ENCODE data around the gene TOMM34.

TOMM34 gene, protein sequence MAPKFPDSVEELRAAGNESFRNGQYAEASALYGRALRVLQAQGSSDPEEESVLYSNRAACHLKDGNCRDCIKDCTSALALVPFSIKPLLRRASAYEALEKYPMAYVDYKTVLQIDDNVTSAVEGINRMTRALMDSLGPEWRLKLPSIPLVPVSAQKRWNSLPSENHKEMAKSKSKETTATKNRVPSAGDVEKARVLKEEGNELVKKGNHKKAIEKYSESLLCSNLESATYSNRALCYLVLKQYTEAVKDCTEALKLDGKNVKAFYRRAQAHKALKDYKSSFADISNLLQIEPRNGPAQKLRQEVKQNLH
- total RNA-seq: 9.2 to 10.3 (median 9.6) reads per million in 3 donors

DNA sequence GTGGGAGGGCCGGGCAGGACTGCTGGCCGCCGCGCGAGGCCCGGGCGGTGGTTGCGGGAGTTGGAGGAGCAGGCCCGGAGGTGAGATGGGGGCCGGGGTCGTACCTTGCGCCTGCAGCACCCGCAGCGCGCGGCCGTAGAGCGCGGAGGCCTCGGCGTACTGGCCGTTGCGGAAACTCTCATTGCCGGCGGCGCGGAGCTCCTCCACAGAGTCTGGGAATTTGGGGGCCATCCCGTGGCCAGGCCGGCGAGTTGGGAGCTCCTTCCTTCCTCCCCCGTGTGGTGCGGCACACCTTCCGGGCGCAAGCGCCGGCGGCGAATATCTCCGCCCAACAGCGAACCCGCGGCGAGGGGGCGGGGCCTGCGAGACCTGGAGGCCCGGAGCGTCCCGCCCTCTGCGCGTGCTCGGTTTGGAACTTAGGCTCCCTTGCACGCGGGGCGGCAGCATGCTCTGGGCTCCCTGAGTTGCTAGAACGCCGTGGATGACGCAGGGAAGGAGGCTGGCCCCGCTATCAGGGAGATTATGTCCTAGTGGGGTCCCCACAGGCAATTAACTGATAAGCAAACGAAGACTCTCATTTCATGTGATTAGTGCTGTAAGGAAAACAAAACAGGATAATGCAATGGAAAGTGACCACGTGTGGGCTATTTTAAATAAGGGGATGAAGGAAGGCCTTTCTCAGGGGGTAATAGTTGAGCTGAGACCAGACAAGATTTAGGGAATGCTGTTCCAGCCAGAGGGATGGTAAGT lies at the start of gene TOMM34:
TSS of gene TOMM34 (minus strand) at position 295 of the 750 bp plus-strand sequence. CDS start at position 231, 64 bp downstream.
- Histone ChIP-seq H3K27me3 (replicated peaks; ENCODE audit: control insufficient read depth, insufficient read depth, low read length, poor library complexity, severe bottlenecking) (no peaks in the 10 kb centered on the region), H3K36me3 (ENCODE audit: control insufficient read depth, insufficient read depth, low read length) (peaks cover 12% of the 10 kb centered on the region), H3K4me1 (ENCODE audit: control insufficient read depth, insufficient read depth, low read length, poor library complexity, severe bottlenecking) (peaks cover 10% of the 10 kb centered on the region), H3K27ac (ENCODE audit: insufficient read depth, low read length, poor library complexity, severe bottlenecking) (peak within 1 kb of the TSS; percentile 74), H3K9me3 (ENCODE audit: control insufficient read depth, low read length) (no peaks in the 10 kb centered on the region), H3K4me3 (ENCODE audit: insufficient read depth, low read depth, low read length, poor library complexity, severe bottlenecking) (peak within 1 kb of the TSS; percentile 72)
- DNase-seq: peak; percentile 85 to 90 (median 88)

DNA sequence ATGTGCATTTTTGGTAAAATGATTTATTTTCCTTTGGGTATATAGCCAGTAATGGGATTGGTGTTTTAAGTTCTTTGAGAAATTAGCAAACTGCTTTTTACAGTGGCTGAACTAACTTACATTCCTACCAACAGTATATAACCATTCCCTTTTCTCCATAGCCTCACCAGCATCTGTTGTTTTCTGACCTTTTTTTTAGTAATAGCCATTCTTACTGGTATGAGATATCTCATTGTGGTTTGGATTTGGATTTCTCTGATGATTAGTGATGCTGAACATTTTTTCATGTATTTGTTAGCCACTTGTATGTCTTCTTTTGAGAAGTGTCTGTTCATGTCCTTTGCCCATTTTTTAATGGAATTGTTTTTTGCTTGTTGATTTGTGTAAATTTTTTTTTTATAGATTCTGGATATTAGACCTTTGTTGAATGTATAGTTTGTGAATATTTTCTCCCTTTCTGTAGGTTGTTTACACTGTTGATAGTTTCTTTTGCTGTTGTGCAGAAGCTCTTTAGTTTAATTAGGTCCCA lies 48.4 kb upstream of the TOMM34 start:
- H3K9me3 ChIP-seq (ENCODE audit: control insufficient read depth, low read length): no peaks in the 10 kb centered on the region
- no peaks in the 10 kb centered on the region for H3K27me3 ChIP-seq (replicated peaks; ENCODE audit: control insufficient read depth, insufficient read depth, low read length, poor library complexity, severe bottlenecking)
- peaks cover 63% of the 10 kb centered on the region for H3K36me3 ChIP-seq (ENCODE audit: control insufficient read depth, insufficient read depth, low read length)
- peaks cover 8% of the 10 kb centered on the region for H3K4me1 ChIP-seq (ENCODE audit: control insufficient read depth, insufficient read depth, low read length, poor library complexity, severe bottlenecking)
- H3K4me3 ChIP-seq (ENCODE audit: insufficient read depth, low read depth, low read length, poor library complexity, severe bottlenecking): no peak overlapping the region
- no peak overlapping the region for H3K27ac ChIP-seq (ENCODE audit: insufficient read depth, low read length, poor library complexity, severe bottlenecking)
- no peak for DNase-seq

DNA sequence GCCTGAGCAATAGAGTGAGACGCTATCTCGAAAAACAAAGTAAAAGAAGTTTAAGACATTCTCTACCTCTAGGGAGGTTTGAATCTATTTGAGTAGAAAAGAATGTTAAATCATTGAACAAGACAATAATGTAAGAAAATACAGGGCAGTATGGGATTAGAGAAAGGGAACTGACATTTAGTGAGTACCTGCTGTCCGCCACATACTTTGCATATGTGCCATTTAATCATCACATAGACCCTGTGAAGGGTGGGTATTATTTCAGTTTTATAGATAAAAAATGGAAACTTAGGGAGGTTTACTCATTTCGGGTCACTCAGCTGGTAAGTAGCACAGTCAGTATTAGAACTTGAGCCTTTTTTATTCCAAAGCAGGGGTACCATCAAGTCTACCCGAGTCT lies 37.5 kb upstream of the TOMM34 start:
- DNase-seq: no peak
- H3K36me3 ChIP-seq (ENCODE audit: control insufficient read depth, insufficient read depth, low read length): peaks cover 71% of the 10 kb centered on the region
- peaks cover 4% of the 10 kb centered on the region for H3K4me1 ChIP-seq (ENCODE audit: control insufficient read depth, insufficient read depth, low read length, poor library complexity, severe bottlenecking)

DNA sequence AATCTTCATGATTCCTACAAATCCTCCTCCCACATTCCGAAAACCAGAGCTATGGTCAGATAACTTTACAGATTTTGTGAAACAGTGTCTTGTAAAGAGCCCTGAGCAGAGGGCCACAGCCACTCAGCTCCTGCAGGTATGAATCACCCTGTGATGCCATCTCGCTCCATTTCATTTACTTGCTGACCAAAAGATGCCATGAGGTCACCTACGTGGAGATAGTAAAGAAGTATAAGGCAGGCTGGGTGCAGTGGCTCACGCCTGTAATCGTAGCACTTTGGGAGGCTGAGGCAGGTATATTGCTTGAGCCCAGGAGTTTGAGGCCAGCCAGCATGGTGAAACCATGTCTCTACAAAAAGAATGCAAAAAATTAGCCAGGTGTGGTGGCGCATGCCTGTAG lies 37.0 kb upstream of the TOMM34 start:
- H3K27ac ChIP-seq (ENCODE audit: insufficient read depth, low read length, poor library complexity, severe bottlenecking): no peak overlapping the region
- no peak for DNase-seq
- no peaks in the 10 kb centered on the region for H3K27me3 ChIP-seq (replicated peaks; ENCODE audit: control insufficient read depth, insufficient read depth, low read length, poor library complexity, severe bottlenecking)
- H3K4me3 ChIP-seq (ENCODE audit: insufficient read depth, low read depth, low read length, poor library complexity, severe bottlenecking): no peak overlapping the region
- peaks cover 4% of the 10 kb centered on the region for H3K4me1 ChIP-seq (ENCODE audit: control insufficient read depth, insufficient read depth, low read length, poor library complexity, severe bottlenecking)
- peaks cover 66% of the 10 kb centered on the region for H3K36me3 ChIP-seq (ENCODE audit: control insufficient read depth, insufficient read depth, low read length)
- H3K9me3 ChIP-seq (ENCODE audit: control insufficient read depth, low read length): no peaks in the 10 kb centered on the region

More for the DNA sequence above, 37.5 kb upstream of the TOMM34 start:
- H3K9me3 ChIP-seq (ENCODE audit: control insufficient read depth, low read length): no peaks in the 10 kb centered on the region
- H3K27me3 ChIP-seq (replicated peaks; ENCODE audit: control insufficient read depth, insufficient read depth, low read length, poor library complexity, severe bottlenecking): no peaks in the 10 kb centered on the region
- H3K4me3 ChIP-seq (ENCODE audit: insufficient read depth, low read depth, low read length, poor library complexity, severe bottlenecking): no peak overlapping the region
- H3K27ac ChIP-seq (ENCODE audit: insufficient read depth, low read length, poor library complexity, severe bottlenecking): peak overlapping the region; percentile 6

DNA sequence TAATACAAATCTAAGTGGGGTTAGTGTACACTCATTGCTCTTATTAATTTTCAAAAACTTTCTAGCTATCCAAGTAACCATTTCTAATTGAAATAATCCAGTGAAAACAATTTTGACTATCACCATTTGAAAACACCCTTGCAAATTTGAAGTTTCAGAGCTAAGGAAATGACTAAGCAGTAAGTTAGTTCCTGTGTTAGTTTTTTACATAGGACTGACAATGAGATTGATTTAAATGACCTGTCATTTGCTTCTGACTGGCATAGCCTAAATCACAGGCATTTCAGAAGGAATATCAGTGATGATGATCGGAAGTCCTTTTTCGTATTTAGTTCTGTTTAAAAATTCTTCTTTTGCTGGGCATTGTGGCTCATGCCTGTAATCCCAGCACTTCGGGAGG lies 33.1 kb upstream of the TOMM34 start:
- Histone ChIP-seq H3K4me3 (ENCODE audit: insufficient read depth, low read depth, low read length, poor library complexity, severe bottlenecking) (no peak overlapping the region), H3K4me1 (ENCODE audit: control insufficient read depth, insufficient read depth, low read length, poor library complexity, severe bottlenecking) (peaks cover 14% of the 10 kb centered on the region), H3K27ac (ENCODE audit: insufficient read depth, low read length, poor library complexity, severe bottlenecking) (no peak overlapping the region), H3K27me3 (replicated peaks; ENCODE audit: control insufficient read depth, insufficient read depth, low read length, poor library complexity, severe bottlenecking) (no peaks in the 10 kb centered on the region), H3K9me3 (ENCODE audit: control insufficient read depth, low read length) (no peaks in the 10 kb centered on the region), H3K36me3 (ENCODE audit: control insufficient read depth, insufficient read depth, low read length) (peaks cover 32% of the 10 kb centered on the region)
- no peak for DNase-seq

DNA sequence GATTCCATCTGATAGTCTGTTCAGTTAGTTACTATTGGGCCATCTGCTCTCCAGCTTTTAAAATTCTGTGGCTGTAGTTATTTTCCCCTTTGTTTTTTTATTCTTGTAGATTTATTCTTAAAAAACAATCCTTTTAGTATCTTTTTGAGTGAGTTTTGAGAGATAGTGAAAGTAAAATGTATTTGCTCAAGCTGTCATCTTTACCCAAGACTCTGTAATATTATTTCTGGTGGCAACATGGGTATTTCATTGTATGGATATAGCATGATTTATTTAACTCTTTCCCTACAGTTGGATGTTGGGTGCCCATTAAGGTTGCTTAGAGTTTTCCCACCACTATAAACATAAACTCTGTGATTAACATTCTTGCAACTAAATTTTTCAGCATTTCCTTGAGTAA lies 30.8 kb upstream of the TOMM34 start:
- H3K36me3 ChIP-seq (ENCODE audit: control insufficient read depth, insufficient read depth, low read length): peaks cover 8% of the 10 kb centered on the region
- H3K4me1 ChIP-seq (ENCODE audit: control insufficient read depth, insufficient read depth, low read length, poor library complexity, severe bottlenecking): peaks cover 21% of the 10 kb centered on the region
- no peaks in the 10 kb centered on the region for H3K9me3 ChIP-seq (ENCODE audit: control insufficient read depth, low read length)
- no peak for DNase-seq
- H3K4me3 ChIP-seq (ENCODE audit: insufficient read depth, low read depth, low read length, poor library complexity, severe bottlenecking): peak overlapping the region; percentile 40
- H3K27ac ChIP-seq (ENCODE audit: insufficient read depth, low read length, poor library complexity, severe bottlenecking): peak overlapping the region; percentile 60
- H3K27me3 ChIP-seq (replicated peaks; ENCODE audit: control insufficient read depth, insufficient read depth, low read length, poor library complexity, severe bottlenecking): no peaks in the 10 kb centered on the region

DNA sequence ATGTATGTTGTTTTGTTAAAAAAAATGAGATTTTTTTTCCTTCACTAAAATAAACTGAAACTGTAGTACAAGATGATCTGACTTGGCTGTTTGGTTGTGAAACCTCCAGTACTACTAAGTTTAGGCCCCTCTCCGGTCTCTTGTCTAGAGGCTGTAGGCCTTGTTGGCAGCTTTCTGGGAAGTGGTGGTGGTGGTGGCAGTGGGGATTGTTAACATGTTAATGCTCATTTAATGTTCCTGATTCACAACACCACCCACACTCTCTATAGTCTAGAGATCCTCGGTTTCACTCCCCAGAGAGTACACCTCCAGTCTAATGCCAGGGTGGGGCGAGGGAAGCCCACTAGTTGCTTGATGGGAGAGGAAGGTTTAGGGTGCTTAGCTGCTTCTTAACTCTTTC lies 30.2 kb upstream of the TOMM34 start:
- Histone ChIP-seq H3K9me3 (ENCODE audit: control insufficient read depth, low read length) (no peaks in the 10 kb centered on the region), H3K4me1 (ENCODE audit: control insufficient read depth, insufficient read depth, low read length, poor library complexity, severe bottlenecking) (peaks cover 23% of the 10 kb centered on the region), H3K4me3 (ENCODE audit: insufficient read depth, low read depth, low read length, poor library complexity, severe bottlenecking) (peak overlapping the region; percentile 40), H3K27me3 (replicated peaks; ENCODE audit: control insufficient read depth, insufficient read depth, low read length, poor library complexity, severe bottlenecking) (no peaks in the 10 kb centered on the region), H3K27ac (ENCODE audit: insufficient read depth, low read length, poor library complexity, severe bottlenecking) (peak overlapping the region; percentile 60), H3K36me3 (ENCODE audit: control insufficient read depth, insufficient read depth, low read length) (peaks cover 8% of the 10 kb centered on the region)
- DNase-seq: no peak

DNA sequence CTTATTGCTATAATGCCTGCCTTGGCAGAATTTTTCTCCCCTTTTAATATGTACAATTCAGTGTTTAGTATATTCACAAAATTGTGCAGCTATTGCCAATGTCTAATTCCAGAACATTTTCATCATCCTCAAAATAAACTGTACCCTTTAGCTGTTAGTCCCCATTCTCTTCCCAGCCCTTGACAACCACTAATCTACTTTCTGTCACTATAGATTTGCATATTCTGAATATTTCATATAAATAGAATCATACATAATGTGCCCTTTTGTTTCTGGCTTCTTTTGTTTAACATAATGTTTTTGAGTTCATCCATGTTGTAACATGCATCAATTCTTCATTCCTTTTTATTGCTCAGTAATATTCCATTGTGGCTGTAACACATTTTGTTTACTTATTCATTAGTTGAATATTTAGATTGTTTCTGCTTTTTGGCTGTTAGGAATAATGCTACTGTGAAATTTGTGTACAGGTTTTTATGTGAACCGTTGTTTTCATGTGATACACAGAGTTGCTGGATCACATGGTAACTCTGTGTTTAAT lies 28.5 kb upstream of the TOMM34 start:
- Histone ChIP-seq H3K4me1 (ENCODE audit: control insufficient read depth, insufficient read depth, low read length, poor library complexity, severe bottlenecking) (peaks cover 23% of the 10 kb centered on the region), H3K4me3 (ENCODE audit: insufficient read depth, low read depth, low read length, poor library complexity, severe bottlenecking) (no peak overlapping the region), H3K27me3 (replicated peaks; ENCODE audit: control insufficient read depth, insufficient read depth, low read length, poor library complexity, severe bottlenecking) (no peaks in the 10 kb centered on the region), H3K27ac (ENCODE audit: insufficient read depth, low read length, poor library complexity, severe bottlenecking) (no peak overlapping the region), H3K9me3 (ENCODE audit: control insufficient read depth, low read length) (no peaks in the 10 kb centered on the region), H3K36me3 (ENCODE audit: control insufficient read depth, insufficient read depth, low read length) (peaks cover 15% of the 10 kb centered on the region)
- DNase-seq: no peak

DNA sequence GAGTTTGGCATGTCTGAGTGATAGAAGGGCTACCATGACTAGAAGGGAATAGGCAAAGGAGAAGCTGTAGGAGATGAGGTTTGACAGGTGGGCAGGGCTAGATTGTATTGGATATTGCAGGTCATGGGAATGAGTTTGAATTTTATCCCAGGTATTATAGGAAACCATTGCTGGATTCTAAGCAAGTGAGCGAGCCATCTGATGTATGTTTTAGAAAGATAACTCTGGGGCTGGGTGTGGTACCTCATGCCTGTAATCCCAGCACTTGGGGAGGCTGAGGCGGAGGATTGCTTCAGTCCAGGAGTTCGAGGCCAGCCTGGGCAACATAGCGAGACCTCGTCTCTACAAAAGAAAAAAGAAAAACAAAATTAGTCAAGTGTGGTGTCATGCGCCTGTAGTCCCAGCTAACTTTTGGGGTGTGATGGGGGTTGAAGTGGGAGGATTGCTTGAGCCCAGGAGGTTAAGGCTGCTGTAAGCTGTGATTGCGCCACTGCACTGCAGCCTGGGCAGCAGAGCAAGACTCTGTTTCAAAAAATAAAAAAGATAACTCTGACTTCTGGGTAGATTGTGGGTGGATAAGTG lies 23.0 kb upstream of the TOMM34 start:
- Histone ChIP-seq H3K4me1 (ENCODE audit: control insufficient read depth, insufficient read depth, low read length, poor library complexity, severe bottlenecking) (peaks cover 58% of the 10 kb centered on the region), H3K36me3 (ENCODE audit: control insufficient read depth, insufficient read depth, low read length) (peaks cover 40% of the 10 kb centered on the region), H3K4me3 (ENCODE audit: insufficient read depth, low read depth, low read length, poor library complexity, severe bottlenecking) (no peak overlapping the region), H3K27ac (ENCODE audit: insufficient read depth, low read length, poor library complexity, severe bottlenecking) (peak overlapping the region; percentile 43), H3K9me3 (ENCODE audit: control insufficient read depth, low read length) (no peaks in the 10 kb centered on the region), H3K27me3 (replicated peaks; ENCODE audit: control insufficient read depth, insufficient read depth, low read length, poor library complexity, severe bottlenecking) (no peaks in the 10 kb centered on the region)
- DNase-seq: no peak

All from effector memory CD4-positive, alpha-beta T cell (primary cell).